Cardiac ventricle fibroblast (primary cell): Measurements from ENCODE around the gene GDPD1. TPM values are rescaled to one million over a fixed set of nuclear protein-coding genes. Genes with fewer than 3 reads are reported as not detected.

Source experiments
- total RNA-seq: library from RNA; depleted of rRNA; stranded (reverse); fragments of >200 nt; gene quantifications from 2 replicates; pipeline ENCODE4 v1.2.3, GENCODE V29; 2015

The GDPD1 gene
- 1.3 TPM in 1 of 2 replicates, not detected in the other for total RNA-seq

GRCh38 chr17:59220328-59221158 lies at the start of gene GDPD1:
Gene GDPD1, plus strand, starts transcription at chr17:59220511. Its CDS starts 99 bp downstream, at chr17:59220610.

Other genes with a start within 250 kb of the GDPD1 start
- 15.7 and 17.6 TPM in 2 replicates for gene TRIM37, start 113.6 kb upstream of the GDPD1 start, total RNA-seq
- gene SKA2, start 65.3 kb upstream of the GDPD1 start, total RNA-seq = 23.8 and 39.7 TPM in 2 replicates
- gene PRR11, start 64.8 kb upstream of the GDPD1 start, total RNA-seq = 3.8 and 4.1 TPM in 2 replicates
- 11.6 and 15.2 TPM in 2 replicates for gene SMG8, start 10.5 kb upstream of the GDPD1 start, total RNA-seq
- gene YPEL2, start 111.1 kb downstream of the GDPD1 start, total RNA-seq = 13.5 and 15.4 TPM in 2 replicates